ENCODE results near the gene ARHGAP35. TPM values are rescaled to one million over a fixed set of nuclear protein-coding genes. Genes with fewer than 3 reads are reported as not detected.

Gene ARHGAP35
- total RNA-seq, 1 experiment from 2014 or later: 52.1 TPM

DNA sequence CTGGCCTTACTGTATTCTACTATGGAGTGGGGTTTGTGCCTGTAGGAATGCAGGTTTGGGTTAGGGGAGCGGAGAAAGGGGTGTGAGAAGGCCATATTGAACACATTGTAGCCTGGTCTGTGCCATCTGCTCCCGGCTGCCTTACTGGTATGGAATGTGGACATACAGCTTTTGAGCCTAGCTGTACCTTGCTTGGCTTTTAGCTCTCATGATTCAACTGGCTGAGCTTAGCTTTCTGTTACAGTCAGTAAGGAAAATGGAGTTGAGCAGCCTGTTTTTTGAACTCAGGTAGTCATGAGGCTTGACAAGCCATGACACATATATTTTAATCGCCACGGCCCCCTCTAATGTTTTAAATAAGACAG lies 41.6 kb downstream of the ARHGAP35 start:
- no TSS peak for BruUV-seq (replicated peaks)
- TF ChIP-seq, protein P1, sequence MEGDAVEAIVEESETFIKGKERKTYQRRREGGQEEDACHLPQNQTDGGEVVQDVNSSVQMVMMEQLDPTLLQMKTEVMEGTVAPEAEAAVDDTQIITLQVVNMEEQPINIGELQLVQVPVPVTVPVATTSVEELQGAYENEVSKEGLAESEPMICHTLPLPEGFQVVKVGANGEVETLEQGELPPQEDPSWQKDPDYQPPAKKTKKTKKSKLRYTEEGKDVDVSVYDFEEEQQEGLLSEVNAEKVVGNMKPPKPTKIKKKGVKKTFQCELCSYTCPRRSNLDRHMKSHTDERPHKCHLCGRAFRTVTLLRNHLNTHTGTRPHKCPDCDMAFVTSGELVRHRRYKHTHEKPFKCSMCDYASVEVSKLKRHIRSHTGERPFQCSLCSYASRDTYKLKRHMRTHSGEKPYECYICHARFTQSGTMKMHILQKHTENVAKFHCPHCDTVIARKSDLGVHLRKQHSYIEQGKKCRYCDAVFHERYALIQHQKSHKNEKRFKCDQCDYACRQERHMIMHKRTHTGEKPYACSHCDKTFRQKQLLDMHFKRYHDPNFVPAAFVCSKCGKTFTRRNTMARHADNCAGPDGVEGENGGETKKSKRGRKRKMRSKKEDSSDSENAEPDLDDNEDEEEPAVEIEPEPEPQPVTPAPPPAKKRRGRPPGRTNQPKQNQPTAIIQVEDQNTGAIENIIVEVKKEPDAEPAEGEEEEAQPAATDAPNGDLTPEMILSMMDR (IDR thresholded peaks at IDR 0.05; ENCODE audit: unreplicated experiment): no peak
- Mint-ChIP-seq H3K9me3 (ENCODE audit: unreplicated experiment) (no peaks in the 10 kb centered on the region), H3K27ac (ENCODE audit: low read depth, unreplicated experiment) (peak overlapping the region; percentile 57), H3K27me3 (ENCODE audit: insufficient read depth, unreplicated experiment) (no peaks in the 10 kb centered on the region), H3K36me3 (ENCODE audit: insufficient read depth, unreplicated experiment) (peaks cover 17% of the 10 kb centered on the region), H3K4me3 (ENCODE audit: unreplicated experiment) (no peak overlapping the region), H3K4me1 (ENCODE audit: insufficient read depth, unreplicated experiment) (peaks cover 49% of the 10 kb centered on the region)
- ChIA-PET CTCF (interaction anchor here (0.6 to 1.8 kb wide), 3 partner anchors 23 to 88 kb away, joined by 3 to 7 read pairs (median 5); no protein-coding TSS in a partner anchor), POLR2A (interaction anchor here (0.6 to 1.7 kb wide), 6 partner anchors 12 to 25 kb away, joined by 3 to 5 read pairs (median 3); no protein-coding TSS in a partner anchor)
- DNase-seq (ENCODE audit: unreplicated experiment): no peak
- intact Hi-C loops (cut with micrococcal nuclease): no loop called here

- TF ChIP-seq, protein P1 (IDR thresholded peaks at IDR 0.05; ENCODE audit: unreplicated experiment): no peak
- Mint-ChIP-seq H3K27ac (ENCODE audit: low read depth, unreplicated experiment) (peak overlapping the region; percentile 57), H3K36me3 (ENCODE audit: insufficient read depth, unreplicated experiment) (peaks cover 20% of the 10 kb centered on the region), H3K27me3 (ENCODE audit: insufficient read depth, unreplicated experiment) (no peaks in the 10 kb centered on the region), H3K4me3 (ENCODE audit: unreplicated experiment) (no peak overlapping the region), H3K4me1 (ENCODE audit: insufficient read depth, unreplicated experiment) (peaks cover 46% of the 10 kb centered on the region), H3K9me3 (ENCODE audit: unreplicated experiment) (no peaks in the 10 kb centered on the region)
- ChIA-PET POLR2A (interaction anchor here (0.5 to 1.7 kb wide), 4 partner anchors 10 to 143 kb away, joined by 3 read pairs; no protein-coding TSS in a partner anchor), CTCF (interaction anchor here (0.6 to 1.8 kb wide), 3 partner anchors 22 to 286 kb away, joined by 3 to 5 read pairs (median 3); no protein-coding TSS in a partner anchor)
- no TSS peak for BruUV-seq (replicated peaks)
- intact Hi-C loops (cut with micrococcal nuclease): no loop called here
- no peak for DNase-seq (ENCODE audit: unreplicated experiment)
Measured at GRCh38 chr19:46903458-46903857, 42.7 kb downstream of the ARHGAP35 start.

DNA sequence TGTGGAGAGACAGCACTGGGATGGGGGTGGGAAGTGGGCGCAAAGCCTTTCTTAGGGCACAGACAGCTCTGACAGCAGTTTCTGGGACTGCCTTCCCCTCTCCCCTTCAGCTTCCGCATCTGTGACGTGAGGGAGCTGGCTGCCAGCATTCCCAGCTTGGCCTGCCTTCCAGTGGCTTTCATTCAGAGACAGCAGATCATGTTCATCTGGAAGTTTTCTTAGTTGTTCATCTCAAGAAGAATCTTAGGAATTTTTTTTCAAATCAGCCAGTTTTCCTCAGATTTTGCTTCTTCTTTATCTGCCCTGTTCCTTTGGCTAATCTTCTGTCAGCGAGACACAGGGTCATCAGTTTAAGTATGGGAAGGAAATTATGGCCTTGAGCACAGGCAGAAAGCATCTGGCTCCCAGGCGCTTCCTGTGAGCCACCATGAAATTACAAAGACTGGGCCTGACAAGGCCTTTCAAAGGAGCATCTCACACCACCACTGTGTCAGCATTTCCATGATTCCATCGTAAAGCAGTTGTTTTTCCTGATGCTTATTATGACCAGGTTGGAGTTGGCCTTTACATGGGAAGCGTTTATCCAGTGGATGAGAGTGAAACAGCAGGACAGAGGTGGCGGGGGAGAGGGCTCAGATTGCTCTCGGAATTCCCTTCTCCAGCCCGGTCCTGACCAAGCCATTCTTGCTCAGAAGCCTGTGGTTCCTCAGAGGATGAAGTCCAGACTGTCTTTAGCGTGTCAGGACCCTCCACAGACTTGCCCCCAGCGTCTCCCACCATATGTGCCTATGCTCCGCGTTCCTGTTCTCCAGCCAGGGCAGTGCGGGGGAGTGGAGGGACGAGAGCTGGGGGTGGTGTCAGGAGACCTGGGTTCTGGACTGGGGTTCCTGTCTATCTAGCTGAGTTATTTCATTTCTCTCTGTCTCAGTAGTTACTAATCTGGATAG lies 43.6 kb downstream of the ARHGAP35 start:
- CTCF ChIA-PET: interaction anchor here (0.6 kb wide), 1 partner anchor 287 kb away, joined by 3 read pairs; no protein-coding TSS in a partner anchor
- Mint-ChIP-seq H3K4me1 (ENCODE audit: insufficient read depth, unreplicated experiment) (peaks cover 42% of the 10 kb centered on the region), H3K4me3 (ENCODE audit: unreplicated experiment) (no peak overlapping the region), H3K27ac (ENCODE audit: low read depth, unreplicated experiment) (no peak overlapping the region), H3K36me3 (ENCODE audit: insufficient read depth, unreplicated experiment) (peaks cover 20% of the 10 kb centered on the region), H3K27me3 (ENCODE audit: insufficient read depth, unreplicated experiment) (no peaks in the 10 kb centered on the region), H3K9me3 (ENCODE audit: unreplicated experiment) (no peaks in the 10 kb centered on the region)
- BruUV-seq (replicated peaks): no TSS peak
- intact Hi-C loops (cut with micrococcal nuclease): no loop called here
- DNase-seq (ENCODE audit: unreplicated experiment): no peak
- POLR2A ChIA-PET: interaction anchor here (0.9 to 1.4 kb wide), 2 partner anchors 9 to 13 kb away, joined by 3 to 5 read pairs; no protein-coding TSS in a partner anchor
- TF ChIP-seq, protein P1 (IDR thresholded peaks at IDR 0.05; ENCODE audit: unreplicated experiment): no peak

DNA sequence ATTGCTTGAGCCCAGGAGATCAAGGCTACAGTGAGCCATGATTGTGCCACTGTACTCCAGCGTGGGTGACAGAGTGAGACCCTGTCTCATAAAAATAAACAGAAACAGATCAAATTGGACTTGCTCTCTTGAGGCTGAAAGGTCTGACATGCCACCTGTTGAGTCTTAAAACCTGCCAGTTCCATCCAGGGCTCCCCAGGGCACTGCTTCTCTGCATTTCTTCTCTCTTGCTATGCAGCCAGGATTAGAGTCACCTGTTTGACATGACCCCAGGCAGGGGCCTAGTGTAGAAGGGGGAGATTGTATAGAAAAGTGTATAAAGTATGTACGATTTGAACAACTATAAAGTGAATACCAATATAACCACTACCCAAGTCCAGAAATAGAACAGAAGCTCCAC lies 45.4 kb downstream of the ARHGAP35 start:
- Mint-ChIP-seq H3K9me3 (ENCODE audit: unreplicated experiment) (no peaks in the 10 kb centered on the region), H3K4me1 (ENCODE audit: insufficient read depth, unreplicated experiment) (peaks cover 41% of the 10 kb centered on the region), H3K4me3 (ENCODE audit: unreplicated experiment) (no peak overlapping the region), H3K27ac (ENCODE audit: low read depth, unreplicated experiment) (no peak overlapping the region), H3K36me3 (ENCODE audit: insufficient read depth, unreplicated experiment) (peaks cover 27% of the 10 kb centered on the region), H3K27me3 (ENCODE audit: insufficient read depth, unreplicated experiment) (no peaks in the 10 kb centered on the region)
- DNase-seq (ENCODE audit: unreplicated experiment): no peak
- POLR2A ChIA-PET: interaction anchor here (0.6 to 1.3 kb wide), 2 partner anchors 23 to 40 kb away, joined by 3 read pairs; no protein-coding TSS in a partner anchor
- no TSS peak for BruUV-seq (replicated peaks)
- CTCF ChIA-PET: interaction anchor here (0.6 to 1.8 kb wide), 3 partner anchors 16 to 107 kb away, joined by 3 to 4 read pairs (median 3); no protein-coding TSS in a partner anchor
- intact Hi-C loops (cut with micrococcal nuclease): no loop called here
- TF ChIP-seq, protein P1 (IDR thresholded peaks at IDR 0.05; ENCODE audit: unreplicated experiment): no peak
